ENCODE data around the gene CUL4B.

The CUL4B gene

GRCh38 chrX:120561634-120562568 is 1.1 kb upstream of the CUL4B start:
- peak overlapping the region; percentile 74 for H3K4me3 ChIP-seq (replicated peaks; ENCODE audit: low read depth, low read length)
- DNase-seq (ENCODE audit: extremely low read depth, low read depth), result no peak
- no peak for TF ChIP-seq CTCF (IDR thresholded peaks at IDR 0.05; ENCODE audit: low read depth, low read length, missing control alignments)

DNA sequence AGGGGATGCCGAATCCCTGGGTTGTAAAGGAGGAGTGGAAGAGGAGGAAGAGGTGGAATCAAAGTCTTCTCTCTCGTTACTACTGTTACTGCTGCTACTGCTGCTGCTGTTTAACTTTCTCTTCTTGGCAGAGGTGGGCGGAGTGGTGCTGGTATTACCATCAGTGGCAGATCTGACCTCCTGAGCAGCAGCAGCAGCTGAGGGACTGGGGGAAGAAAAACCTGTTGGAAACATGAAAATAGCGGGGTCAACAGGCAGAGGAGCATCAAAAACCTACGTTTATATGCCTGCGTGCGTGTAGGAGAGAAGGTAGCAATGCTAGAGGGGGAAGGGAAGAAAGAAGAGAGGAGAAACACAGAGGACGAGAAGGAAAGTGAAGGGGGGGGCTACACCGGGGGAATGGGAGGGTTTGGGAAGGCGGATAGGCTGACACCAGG is 339 bp downstream of the CUL4B start:
- DNase-seq (ENCODE audit: extremely low read depth, low read depth), result no peak
- H3K4me3 ChIP-seq (replicated peaks; ENCODE audit: low read depth, low read length), result peak overlapping the region; percentile 74
- TF ChIP-seq CTCF (IDR thresholded peaks at IDR 0.05; ENCODE audit: low read depth, low read length, missing control alignments), result no peak

GRCh38 chrX:120559804-120560203 is 958 bp downstream of the CUL4B start:
- DNase-seq (ENCODE audit: extremely low read depth, low read depth), result no peak
- peak overlapping the region; percentile 74 for H3K4me3 ChIP-seq (replicated peaks; ENCODE audit: low read depth, low read length)
- TF ChIP-seq CTCF (IDR thresholded peaks at IDR 0.05; ENCODE audit: low read depth, low read length, missing control alignments), result no peak

DNA sequence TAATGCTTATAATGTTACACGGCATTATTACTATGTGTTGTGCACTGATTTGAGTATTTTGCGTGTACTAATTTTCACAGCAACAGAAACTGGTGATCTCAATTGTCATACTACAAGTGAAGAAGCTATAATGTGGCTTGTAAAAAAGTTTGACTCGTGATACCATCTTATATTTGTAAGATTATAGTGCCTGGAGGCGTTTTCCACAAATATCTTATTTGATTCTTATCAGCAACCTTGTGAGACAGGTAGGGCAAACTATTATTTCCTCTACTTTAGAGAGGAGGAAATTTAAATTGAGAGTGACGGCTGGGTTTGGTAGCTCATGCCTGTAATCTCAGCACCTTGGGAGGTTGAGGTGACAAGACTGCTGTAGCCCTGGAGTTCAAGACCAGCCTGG is 4.5 kb downstream of the CUL4B start:
- no peak for DNase-seq (ENCODE audit: extremely low read depth, low read depth)
- H3K4me3 ChIP-seq (replicated peaks; ENCODE audit: low read depth, low read length), result no peak overlapping the region
- no peak for TF ChIP-seq CTCF (IDR thresholded peaks at IDR 0.05; ENCODE audit: low read depth, low read length, missing control alignments)

DNA sequence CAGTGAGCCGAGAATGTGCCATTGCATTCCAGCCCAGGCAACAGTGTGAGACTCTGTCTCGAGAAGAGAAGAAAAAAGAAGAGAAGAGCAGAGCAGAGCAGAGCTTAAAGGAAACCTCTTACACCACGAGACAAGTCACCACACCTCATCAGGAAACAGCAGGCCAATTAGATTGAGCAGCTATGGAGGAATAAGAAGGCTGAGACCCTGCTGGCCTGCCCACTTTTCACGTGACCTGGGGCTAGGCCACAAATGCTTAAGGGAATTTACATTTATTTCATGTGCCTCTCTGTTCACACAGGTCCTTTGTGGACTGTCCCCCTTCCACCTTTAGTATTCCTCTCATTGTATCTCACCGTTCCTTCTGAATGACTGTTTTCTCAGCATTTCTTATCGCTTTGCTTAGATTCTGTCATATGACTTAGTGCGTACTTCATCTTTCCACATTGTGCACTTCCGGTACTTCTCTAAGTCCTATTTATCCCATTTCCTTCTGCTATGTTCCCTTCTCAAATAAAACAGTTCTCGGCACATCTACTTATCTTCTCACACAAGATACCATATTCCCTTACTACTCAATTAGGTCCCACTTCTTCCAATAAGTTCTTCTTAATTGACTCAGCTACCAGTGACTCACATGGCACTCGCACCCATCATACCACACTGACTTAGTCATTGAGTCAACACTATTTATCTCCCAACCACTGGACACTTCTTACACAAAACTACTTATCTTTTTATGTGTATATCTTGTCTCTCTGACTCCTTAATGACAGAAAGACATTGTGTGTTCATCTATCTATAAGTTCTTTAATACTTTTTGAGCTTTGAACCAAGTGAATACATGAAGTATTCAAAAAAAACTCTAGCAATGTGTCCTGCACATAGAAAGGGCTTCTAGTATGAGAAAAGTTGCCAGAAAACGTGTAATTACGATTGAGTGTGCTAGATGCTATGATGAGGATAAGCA is 11.0 kb downstream of the CUL4B start:
- no peak for TF ChIP-seq CTCF (IDR thresholded peaks at IDR 0.05; ENCODE audit: low read depth, low read length, missing control alignments)
- no peak overlapping the region for H3K4me3 ChIP-seq (replicated peaks; ENCODE audit: low read depth, low read length)
- DNase-seq (ENCODE audit: extremely low read depth, low read depth), result peak; percentile 46

- no peak for TF ChIP-seq CTCF (IDR thresholded peaks at IDR 0.05; ENCODE audit: low read depth, low read length, missing control alignments)
- no peak overlapping the region for H3K4me3 ChIP-seq (replicated peaks; ENCODE audit: low read depth, low read length)
- DNase-seq (ENCODE audit: extremely low read depth, low read depth), result no peak
Measured at GRCh38 chrX:120536061-120536460, 24.7 kb downstream of the CUL4B start.
